Vagina (tissue), 2 donors: ENCODE results near the gene ABHD16A. TPM values are rescaled to one million over a fixed set of nuclear protein-coding genes. Genes with fewer than 3 reads are reported as not detected.
A peak's percentile ranks its signal among the peaks of the same experiment; 100 is the strongest.

ENCODE experiments used
- DNase-seq, 2 donors: peaks; one replicate each; pipeline ENCODE4 v3.0.0-alpha.2; 2017; ENCODE audit errors: extremely low spot score in 2 of 2
- H3K27ac ChIP-seq: fragments of 200-600 bp; sonication (generic); one replicate; pipeline ENCODE4 v1.5.1; 2019
- H3K27me3 ChIP-seq: fragments of 200-600 bp; sonication (generic); one replicate; pipeline ENCODE4 v1.5.1; 2019
- H3K36me3 ChIP-seq, 2 donors: fragments of 200-600 bp; sonication (generic); one replicate each; pipeline ENCODE4 v1.5.1; 2017 to 2019
- H3K4me1 ChIP-seq: fragments of 200-600 bp; sonication (generic); one replicate; pipeline ENCODE4 v1.5.1; 2019
- H3K4me3 ChIP-seq, 2 donors: fragments of 200-600 bp; sonication (generic); 1 replicate in 1 of 2; 2 replicates in 1 of 2; pipeline ENCODE4 v1.5.1; 2016 to 2019
- H3K9me3 ChIP-seq: fragments of 200-600 bp; sonication (generic); one replicate; pipeline ENCODE4 v1.5.1; 2019
- CTCF ChIP-seq, 3 experiments: fragments of 450-650 bp in 2 of 3; fragments of 200-600 bp in 1 of 3; sonication (generic) in 1 of 3; IDR thresholded peaks; one replicate each; pipeline ENCODE4 v1.5.1; 2017 to 2019; ENCODE audit warnings: antibody characterized with exemption in 3 of 3, mild to moderate bottlenecking in 2 of 3, moderate library complexity in 2 of 3
- POLR2A ChIP-seq, 2 donors: fragments of 450-650 bp; IDR thresholded peaks; one replicate each; pipeline ENCODE4 v1.6.1; 2017; ENCODE audit warnings: antibody characterized with exemption in 2 of 2, mild to moderate bottlenecking in 2 of 2, moderate library complexity in 2 of 2
- POLR2AphosphoS5 ChIP-seq, 2 donors: sonication (generic); formaldehyde crosslinking; IDR thresholded peaks; one replicate each; pipeline ENCODE4 v1.9.0; 2017; ENCODE audit warnings: antibody characterized with exemption in 2 of 2, mild to moderate bottlenecking in 2 of 2, low read depth in 1 of 2; ENCODE audit not compliant: insufficient read depth in 1 of 2
- intact Hi-C: fragments of 100-400 bp; cut with DNase I; formaldehyde crosslinking; loops from one replicate; pipeline ENCODE4 v1.15.1; 2023
- total RNA-seq: library from RNA; depleted of rRNA; stranded (reverse); fragments of >200 nt; gene quantifications from one replicate; pipeline ENCODE4 v1.2.3, GENCODE V29; 2016

Gene ABHD16A
- total RNA-seq, 1 donor from 2014 or later, result 53.0 TPM

- TF ChIP-seq CTCF (IDR thresholded peaks at IDR 0.05) (no peak), POLR2AphosphoS5 (IDR thresholded peaks at IDR 0.05; ENCODE audit: insufficient read depth in 1 of 2, low read depth in 1 of 2) (peak in 1 of 2 donors; percentile 20), POLR2A (IDR thresholded peaks at IDR 0.05) (peak in 1 of 2 donors; percentile 69)
- Histone ChIP-seq H3K9me3 (no peaks in the 10 kb centered on the region), H3K27me3 (no peaks in the 10 kb centered on the region), H3K4me3 (peak overlapping the region; percentile 72 to 86), H3K36me3 (peaks cover 0 to 15% of the 10 kb centered on the region in 2 donors), H3K4me1 (peaks cover 33% of the 10 kb centered on the region), H3K27ac (peak overlapping the region; percentile 95)
- peak in 1 of 2 donors; percentile 95 for DNase-seq
- intact Hi-C loops, result no loop called here
Observed at GRCh38 chr6:31652925-31653724, 50.0 kb downstream of the ABHD16A start.

GRCh38 chr6:31651602-31652191 is 51.4 kb downstream of the ABHD16A start:
- Histone ChIP-seq H3K4me3 (peak overlapping the region; percentile 72 to 86), H3K9me3 (no peaks in the 10 kb centered on the region), H3K27ac (peak overlapping the region; percentile 95), H3K36me3 (peaks cover 0 to 29% of the 10 kb centered on the region in 2 donors), H3K4me1 (peaks cover 27% of the 10 kb centered on the region), H3K27me3 (no peaks in the 10 kb centered on the region)
- DNase-seq, result peak in 1 of 2 donors; percentile 96
- TF ChIP-seq POLR2AphosphoS5 (IDR thresholded peaks at IDR 0.05; ENCODE audit: insufficient read depth in 1 of 2, low read depth in 1 of 2), result peak in 1 of 2 donors; percentile 9
- TF ChIP-seq CTCF (IDR thresholded peaks at IDR 0.05), result no peak
- peak in 1 of 2 donors; percentile 20 for TF ChIP-seq POLR2A (IDR thresholded peaks at IDR 0.05)
- intact Hi-C loops, result no loop called here

- intact Hi-C loops, result no loop called here
Observed at GRCh38 chr6:31645325-31645724, 57.8 kb downstream of the ABHD16A start.

GRCh38 chr6:31643818-31644454 is 59.2 kb downstream of the ABHD16A start:
- Histone ChIP-seq H3K36me3 (peaks cover 0 to 98% of the 10 kb centered on the region in 2 donors), H3K27me3 (no peaks in the 10 kb centered on the region), H3K4me1 (no peaks in the 10 kb centered on the region), H3K4me3 (no peak overlapping the region), H3K9me3 (no peaks in the 10 kb centered on the region), H3K27ac (no peak overlapping the region)
- no peak for TF ChIP-seq CTCF (IDR thresholded peaks at IDR 0.05)
- no peak for TF ChIP-seq POLR2AphosphoS5 (IDR thresholded peaks at IDR 0.05; ENCODE audit: insufficient read depth in 1 of 2, low read depth in 1 of 2)
- no peak for TF ChIP-seq POLR2A (IDR thresholded peaks at IDR 0.05)
- intact Hi-C loops, result no loop called here
- no peak for DNase-seq

More at GRCh38 chr6:31645325-31645724, 57.8 kb downstream of the ABHD16A start:
- peaks cover 4% of the 10 kb centered on the region for H3K4me1 ChIP-seq
- TF ChIP-seq POLR2A (IDR thresholded peaks at IDR 0.05) (no peak), CTCF (IDR thresholded peaks at IDR 0.05) (no peak), POLR2AphosphoS5 (IDR thresholded peaks at IDR 0.05; ENCODE audit: insufficient read depth in 1 of 2, low read depth in 1 of 2) (no peak)
- H3K36me3 ChIP-seq, result peaks cover 0 to 91% of the 10 kb centered on the region in 2 donors
- H3K4me3 ChIP-seq, result no peak overlapping the region
- DNase-seq, result no peak
- no peaks in the 10 kb centered on the region for H3K9me3 ChIP-seq
- no peak overlapping the region for H3K27ac ChIP-seq
- H3K27me3 ChIP-seq, result no peaks in the 10 kb centered on the region
